AG08396 (cell line): ENCODE data around the gene LIPC.

Experiments
- DNase-seq: peaks from one replicate; pipeline ENCODE4 v3.0.0; 2012; ENCODE audit warnings: low spot score, mixed read lengths

The LIPC gene

GRCh38 chr15:58538225-58538727 lies 106.5 kb downstream of the LIPC start:
- no peak for DNase-seq

DNA sequence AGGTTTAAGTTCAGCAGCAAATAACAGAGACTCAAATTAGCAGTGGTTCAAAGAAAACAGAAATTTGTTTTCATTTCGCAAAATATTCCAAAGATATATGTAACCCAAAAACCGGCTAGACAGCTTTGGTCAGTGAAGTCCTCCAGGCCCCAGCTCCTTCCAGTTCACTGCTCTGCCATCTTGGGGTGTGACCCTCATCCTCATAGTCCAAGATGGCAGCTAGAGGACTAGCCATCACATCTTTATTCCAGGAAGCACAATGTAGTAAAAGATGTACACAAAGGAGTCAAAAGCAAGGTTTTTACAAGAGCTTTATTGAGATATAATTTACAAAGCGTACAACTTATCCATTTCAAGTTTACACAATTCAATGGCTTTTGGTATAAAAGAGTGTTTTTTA lies 107.1 kb downstream of the LIPC start:
- no peak for DNase-seq

DNA sequence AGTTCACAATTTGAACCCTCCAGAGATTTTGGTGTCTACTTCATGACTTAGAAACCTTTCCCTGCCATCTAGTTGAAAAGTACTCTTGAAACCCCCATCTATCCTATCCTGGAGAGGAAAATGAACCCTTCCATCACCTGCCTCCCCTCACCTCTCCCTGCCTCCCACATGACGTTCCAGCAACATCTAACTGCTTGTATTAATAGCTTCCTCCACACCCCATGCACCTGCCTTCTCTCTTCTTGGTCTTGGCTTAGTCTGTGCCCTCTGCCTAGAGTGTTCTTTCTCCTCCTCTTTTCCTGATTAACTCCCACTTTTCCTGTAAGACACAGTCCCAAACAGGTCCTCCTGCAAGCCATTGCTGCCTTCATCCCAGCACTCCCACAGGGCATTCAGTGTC lies 107.8 kb downstream of the LIPC start:
- no peak for DNase-seq

GRCh38 chr15:58541410-58542087 lies 109.8 kb downstream of the LIPC start:
- no peak for DNase-seq

DNA sequence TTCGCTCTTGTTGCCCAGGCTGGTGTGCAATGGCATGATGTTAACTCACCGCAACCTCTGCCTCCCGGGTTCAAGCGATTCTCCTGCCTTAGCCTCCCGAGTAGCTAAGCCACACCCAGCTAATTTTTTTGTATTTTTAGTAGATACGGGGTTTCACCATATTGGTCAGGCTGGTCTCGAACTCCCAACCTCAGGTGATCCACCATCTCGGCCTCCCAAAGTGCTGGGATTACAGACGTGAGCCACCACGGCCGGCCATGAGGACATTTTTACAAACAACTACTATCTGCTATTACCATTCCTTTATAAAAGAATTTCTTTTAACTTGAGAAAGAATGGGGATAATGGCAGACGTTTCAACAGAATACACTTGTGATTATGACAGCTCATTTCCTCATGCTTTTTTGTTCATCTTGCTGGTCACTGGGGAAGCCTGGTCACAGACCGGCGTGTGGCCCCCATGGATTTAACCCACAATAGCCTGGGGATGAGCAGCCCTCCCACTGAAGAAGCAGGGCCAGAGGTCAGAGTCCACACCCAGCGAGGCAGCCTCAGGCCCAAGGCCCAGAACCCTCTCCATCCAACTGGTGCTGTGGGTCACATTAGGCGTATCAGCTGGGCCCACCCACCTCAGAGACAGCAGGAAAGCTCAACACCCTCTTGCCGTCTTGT lies 112.0 kb downstream of the LIPC start:
- DNase-seq: no peak

DNA sequence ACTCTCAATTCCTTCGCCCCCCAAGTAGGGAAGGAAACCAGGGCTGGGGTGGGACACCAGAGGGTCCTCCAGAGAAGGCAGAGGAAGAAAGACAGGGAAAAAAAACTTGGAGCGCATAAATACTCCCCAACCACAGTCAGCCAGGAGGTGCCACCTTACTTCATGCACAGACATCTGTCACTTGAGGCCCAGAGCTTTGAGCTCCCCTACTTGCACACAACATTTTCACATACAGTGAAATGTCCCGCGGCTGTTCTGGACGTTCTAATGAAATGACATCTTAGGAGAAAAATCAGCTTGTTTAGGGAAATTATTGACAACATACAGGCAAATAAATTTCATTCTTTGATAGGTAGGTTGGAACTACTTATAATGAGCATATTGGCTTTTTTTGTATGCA lies 113.0 kb downstream of the LIPC start:
- DNase-seq: no peak

- DNase-seq: no peak
Observed at GRCh38 chr15:58545307-58546065, 113.7 kb downstream of the LIPC start.

GRCh38 chr15:58546066-58546591 lies 114.3 kb downstream of the LIPC start:
- no peak for DNase-seq

GRCh38 chr15:58546635-58547627 lies 115.1 kb downstream of the LIPC start:
- DNase-seq: peak; percentile 76

DNA sequence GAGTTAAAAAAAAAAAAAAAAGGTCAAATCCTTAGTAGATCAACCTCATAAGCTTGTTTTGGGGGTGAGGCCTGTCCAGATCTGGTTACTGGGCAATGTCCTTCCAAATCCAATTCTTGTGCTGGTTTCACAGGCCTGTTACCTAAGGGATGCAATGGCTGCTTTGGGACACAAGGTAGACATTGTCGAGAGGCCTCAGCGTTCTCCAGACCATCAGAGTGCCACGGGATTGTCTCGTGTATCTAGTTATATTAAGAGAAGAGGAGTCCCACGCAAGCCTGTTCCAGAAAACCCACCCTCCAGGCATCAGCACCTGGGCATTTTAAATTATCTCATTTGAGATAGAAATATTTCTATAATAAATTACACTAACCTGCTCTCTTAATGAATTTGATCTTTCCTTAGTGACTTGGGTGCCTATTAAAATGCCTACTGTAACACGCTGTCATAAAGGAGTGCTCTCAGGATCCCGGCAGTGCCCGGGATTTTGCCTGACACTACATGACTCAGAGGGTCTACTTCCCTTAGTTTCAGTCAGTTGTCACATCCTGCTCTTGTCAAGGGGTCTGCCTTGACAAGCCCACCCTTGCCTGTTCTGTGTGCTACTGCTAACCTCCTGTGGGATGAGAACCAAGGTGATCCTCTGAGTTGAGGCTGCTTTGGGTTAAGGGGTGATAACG lies 116.0 kb downstream of the LIPC start:
- no peak for DNase-seq

GRCh38 chr15:58548308-58549012 lies 116.7 kb downstream of the LIPC start:
- DNase-seq: no peak

DNA sequence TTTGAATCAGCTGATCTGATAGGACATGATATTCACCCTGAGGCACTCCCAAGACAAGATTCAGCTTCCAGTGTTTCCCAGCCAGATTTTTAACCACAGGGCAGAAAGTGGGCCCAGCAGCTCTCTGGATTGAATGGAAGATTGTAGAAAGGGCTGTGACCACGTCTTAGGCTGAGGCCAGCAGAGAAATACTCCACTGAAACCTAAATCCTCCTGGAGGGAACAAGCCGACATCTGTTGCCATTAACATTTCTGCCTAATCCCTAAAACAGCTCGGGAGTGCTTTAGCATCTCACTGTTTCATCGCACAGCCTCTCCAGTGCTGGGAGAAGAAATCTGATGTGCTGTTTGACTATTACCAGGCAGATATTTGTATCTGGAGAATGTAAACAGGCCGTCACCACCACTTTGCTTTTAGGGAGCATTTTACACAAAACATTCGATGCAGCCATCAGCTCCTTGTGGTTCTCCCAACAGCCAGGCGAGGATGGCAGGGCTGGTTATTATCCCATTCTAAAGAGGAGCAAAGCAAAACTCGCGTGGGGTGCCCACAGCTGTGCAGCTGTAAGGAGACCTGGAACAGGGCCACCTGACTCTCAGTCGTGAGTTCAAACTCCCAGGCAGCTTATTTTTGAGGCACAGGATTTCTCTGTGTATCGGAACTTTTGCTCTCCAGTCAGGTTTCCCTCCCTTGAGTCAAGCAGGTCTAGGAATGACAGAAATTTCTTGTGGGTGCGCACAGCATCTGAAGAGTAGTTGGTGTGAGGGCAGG lies 117.4 kb downstream of the LIPC start:
- no peak for DNase-seq

DNA sequence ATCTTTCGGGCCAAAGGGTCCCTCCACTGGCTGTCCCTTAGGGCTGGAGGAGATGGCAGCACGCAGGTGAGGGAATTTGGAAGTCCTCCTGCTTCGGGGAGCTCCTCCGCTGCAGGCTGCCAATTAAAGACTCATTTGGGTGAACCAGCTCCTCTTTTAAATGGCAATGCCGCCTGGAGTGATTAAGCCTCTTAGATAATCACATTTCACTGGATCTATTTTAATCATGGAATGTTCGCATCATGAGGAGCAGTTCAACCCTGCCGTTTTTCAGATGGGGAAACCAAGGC lies 117.9 kb downstream of the LIPC start:
- no peak for DNase-seq

GRCh38 chr15:58551084-58551763 lies 119.4 kb downstream of the LIPC start:
- no peak for DNase-seq

GRCh38 chr15:58551764-58552504 lies 120.1 kb downstream of the LIPC start:
- DNase-seq: peak; percentile 71

GRCh38 chr15:58552505-58553364 lies 120.9 kb downstream of the LIPC start:
- DNase-seq: peak; percentile 29

GRCh38 chr15:58553365-58553918 lies 121.7 kb downstream of the LIPC start:
- no peak for DNase-seq
